ENCODE data around the gene AHNAK2. TPM values are rescaled to one million over a fixed set of nuclear protein-coding genes. Genes with fewer than 3 reads are reported as not detected.
"Not testable (repeated sequence)": the region's sequence is repeated elsewhere in the genome, so short reads cannot be mapped to it uniquely, and the experiment has no call there.

Gene AHNAK2
- total and polyA plus RNA-seq, 2 experiments from 2014 or later: 17.8 to 78.0 TPM

DNA sequence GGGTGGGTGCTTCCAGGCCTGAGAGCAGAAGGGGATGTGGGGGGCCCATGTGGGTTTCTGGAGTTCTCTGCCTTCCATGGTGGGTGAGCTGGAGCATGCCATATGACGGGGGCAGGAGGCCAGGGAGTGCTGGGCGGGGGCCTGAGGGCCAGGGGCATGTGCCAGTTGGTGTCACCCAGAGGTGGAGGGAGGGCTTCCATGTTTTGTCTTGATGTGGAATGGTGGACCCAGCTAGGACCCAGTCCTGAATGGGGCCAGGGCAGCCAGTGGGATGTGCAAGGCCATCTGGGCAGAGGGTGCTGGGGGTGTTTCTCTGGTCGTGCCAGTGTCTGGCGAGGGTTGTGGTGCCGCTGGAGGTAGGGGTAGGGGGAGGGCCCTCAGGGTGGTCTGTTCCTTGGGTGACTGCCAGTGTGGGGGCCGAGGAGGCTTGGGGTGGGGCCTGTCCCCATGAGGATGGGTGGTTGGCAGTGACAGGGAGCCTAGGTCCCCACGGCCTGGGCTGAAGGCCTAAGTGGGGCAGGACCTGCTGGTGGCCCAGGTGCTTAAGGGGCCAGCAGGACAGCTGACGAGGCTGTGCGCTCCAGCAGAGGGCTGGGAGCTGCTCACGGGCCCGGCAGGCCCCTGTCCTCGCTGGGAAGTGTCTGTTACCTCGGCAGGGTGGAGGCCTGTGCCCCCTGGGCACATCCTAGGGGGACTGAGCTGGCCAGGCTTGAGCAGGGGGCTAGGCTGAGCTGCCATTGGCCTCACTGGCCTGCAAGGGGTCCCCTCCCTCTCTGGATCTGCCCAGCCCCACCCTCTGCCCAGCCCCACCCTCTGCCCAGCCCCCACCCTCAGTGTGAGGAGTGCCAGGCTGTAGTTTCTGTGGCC, 86.3 kb downstream of the AHNAK2 start:
- TF ChIP-seq, protein P1, sequence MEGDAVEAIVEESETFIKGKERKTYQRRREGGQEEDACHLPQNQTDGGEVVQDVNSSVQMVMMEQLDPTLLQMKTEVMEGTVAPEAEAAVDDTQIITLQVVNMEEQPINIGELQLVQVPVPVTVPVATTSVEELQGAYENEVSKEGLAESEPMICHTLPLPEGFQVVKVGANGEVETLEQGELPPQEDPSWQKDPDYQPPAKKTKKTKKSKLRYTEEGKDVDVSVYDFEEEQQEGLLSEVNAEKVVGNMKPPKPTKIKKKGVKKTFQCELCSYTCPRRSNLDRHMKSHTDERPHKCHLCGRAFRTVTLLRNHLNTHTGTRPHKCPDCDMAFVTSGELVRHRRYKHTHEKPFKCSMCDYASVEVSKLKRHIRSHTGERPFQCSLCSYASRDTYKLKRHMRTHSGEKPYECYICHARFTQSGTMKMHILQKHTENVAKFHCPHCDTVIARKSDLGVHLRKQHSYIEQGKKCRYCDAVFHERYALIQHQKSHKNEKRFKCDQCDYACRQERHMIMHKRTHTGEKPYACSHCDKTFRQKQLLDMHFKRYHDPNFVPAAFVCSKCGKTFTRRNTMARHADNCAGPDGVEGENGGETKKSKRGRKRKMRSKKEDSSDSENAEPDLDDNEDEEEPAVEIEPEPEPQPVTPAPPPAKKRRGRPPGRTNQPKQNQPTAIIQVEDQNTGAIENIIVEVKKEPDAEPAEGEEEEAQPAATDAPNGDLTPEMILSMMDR (IDR thresholded peaks at IDR 0.05; ENCODE audit: low read depth, low read length): no peak
- Histone ChIP-seq H3K27ac (no peak overlapping the region), H3K4me3 (no peak overlapping the region), H3K4me1 (ENCODE audit: low read depth) (peaks cover 11% of the 10 kb centered on the region), H3K27me3 (no peaks in the 10 kb centered on the region), H3K36me3 (peaks cover 4% of the 10 kb centered on the region), H3K9me3 (ENCODE audit: low read depth) (no peaks in the 10 kb centered on the region)
- no peak for DNase-seq (ENCODE audit: low read depth in 1 of 2, low spot score in 1 of 2)

DNA sequence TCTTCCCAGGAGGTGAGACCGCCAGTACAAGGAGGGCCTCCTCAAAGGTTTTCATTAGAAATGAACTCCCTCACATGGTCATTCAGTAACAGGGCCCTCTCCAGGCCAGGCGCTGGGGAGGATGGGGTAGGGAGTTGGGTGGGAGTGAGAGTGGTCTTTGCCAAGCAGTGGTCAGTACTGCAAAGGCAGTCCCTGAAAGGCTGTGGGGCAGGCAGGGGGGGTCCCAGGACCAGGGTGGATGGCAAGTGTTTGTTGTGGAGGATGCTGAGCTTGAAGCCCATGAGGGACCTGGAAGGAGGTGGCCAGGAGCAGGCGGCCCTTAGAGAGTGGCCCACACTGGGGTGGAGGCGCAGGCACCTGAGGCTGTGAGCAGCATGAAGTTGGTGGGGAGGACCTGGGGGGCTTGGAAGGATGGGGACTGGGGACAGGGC, 87.0 kb downstream of the AHNAK2 start:
- Histone ChIP-seq H3K36me3 (peaks cover 11% of the 10 kb centered on the region), H3K4me1 (ENCODE audit: low read depth) (peaks cover 11% of the 10 kb centered on the region), H3K27ac (no peak overlapping the region), H3K27me3 (no peaks in the 10 kb centered on the region), H3K4me3 (no peak overlapping the region), H3K9me3 (ENCODE audit: low read depth) (no peaks in the 10 kb centered on the region)
- TF ChIP-seq, protein P1 (IDR thresholded peaks at IDR 0.05; ENCODE audit: low read depth, low read length): no peak
- no peak for DNase-seq (ENCODE audit: low read depth in 1 of 2, low spot score in 1 of 2)

DNA sequence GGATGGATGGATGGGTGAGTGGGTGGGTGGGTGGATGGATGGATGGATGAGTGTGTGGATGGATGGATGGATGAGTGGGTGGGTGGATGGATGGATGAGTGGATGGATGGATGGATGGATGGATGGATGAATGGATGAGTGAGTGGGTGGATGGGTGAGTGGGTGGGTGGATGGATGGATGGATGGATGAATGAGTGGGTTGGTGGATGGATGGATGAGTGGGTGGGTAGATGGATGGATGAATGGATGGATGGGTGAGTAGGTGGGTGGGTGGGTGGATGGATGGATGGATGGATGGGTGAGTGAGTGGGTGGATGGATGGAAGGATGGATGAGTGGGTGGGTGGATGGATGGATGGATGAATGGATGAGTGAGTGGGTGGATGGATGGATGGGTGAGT, 87.9 kb downstream of the AHNAK2 start:
- not testable (repeated sequence) for H3K4me1 ChIP-seq (ENCODE audit: low read depth); DNase-seq (ENCODE audit: low read depth in 1 of 2, low spot score in 1 of 2)
- H3K36me3 ChIP-seq: peaks cover 15% of the 10 kb centered on the region

DNA sequence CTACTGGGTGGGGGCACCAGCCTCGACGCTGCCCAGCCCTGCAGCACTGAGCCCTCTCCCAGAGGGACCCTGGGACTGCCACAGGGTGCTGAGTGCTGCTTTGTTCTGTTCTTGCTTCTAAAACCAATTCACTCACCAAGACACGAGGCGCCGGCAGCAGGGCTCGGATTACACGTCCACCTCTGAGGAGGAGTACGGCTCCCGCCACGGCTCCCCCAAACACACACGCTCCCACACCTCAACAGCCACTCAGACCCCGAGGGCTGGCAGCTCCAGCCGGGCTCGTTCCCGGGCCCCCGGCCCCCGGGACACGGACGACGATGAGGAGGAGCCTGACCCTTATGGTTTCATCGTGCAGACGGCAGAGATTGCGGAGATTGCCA, 88.8 kb downstream of the AHNAK2 start:
- H3K4me1 ChIP-seq (ENCODE audit: low read depth): no peaks in the 10 kb centered on the region
- no peak overlapping the region for H3K4me3 ChIP-seq
- DNase-seq (ENCODE audit: low read depth in 1 of 2, low spot score in 1 of 2): no peak
- H3K9me3 ChIP-seq (ENCODE audit: low read depth): no peaks in the 10 kb centered on the region
- TF ChIP-seq, protein P1 (IDR thresholded peaks at IDR 0.05; ENCODE audit: low read depth, low read length): no peak
- no peak overlapping the region for H3K27ac ChIP-seq
- no peaks in the 10 kb centered on the region for H3K27me3 ChIP-seq
- H3K36me3 ChIP-seq: peaks cover 15% of the 10 kb centered on the region

More for the DNA sequence above, 87.9 kb downstream of the AHNAK2 start:
- not testable (repeated sequence) for H3K9me3 ChIP-seq (ENCODE audit: low read depth); H3K27ac ChIP-seq; H3K4me3 ChIP-seq; H3K27me3 ChIP-seq

DNA sequence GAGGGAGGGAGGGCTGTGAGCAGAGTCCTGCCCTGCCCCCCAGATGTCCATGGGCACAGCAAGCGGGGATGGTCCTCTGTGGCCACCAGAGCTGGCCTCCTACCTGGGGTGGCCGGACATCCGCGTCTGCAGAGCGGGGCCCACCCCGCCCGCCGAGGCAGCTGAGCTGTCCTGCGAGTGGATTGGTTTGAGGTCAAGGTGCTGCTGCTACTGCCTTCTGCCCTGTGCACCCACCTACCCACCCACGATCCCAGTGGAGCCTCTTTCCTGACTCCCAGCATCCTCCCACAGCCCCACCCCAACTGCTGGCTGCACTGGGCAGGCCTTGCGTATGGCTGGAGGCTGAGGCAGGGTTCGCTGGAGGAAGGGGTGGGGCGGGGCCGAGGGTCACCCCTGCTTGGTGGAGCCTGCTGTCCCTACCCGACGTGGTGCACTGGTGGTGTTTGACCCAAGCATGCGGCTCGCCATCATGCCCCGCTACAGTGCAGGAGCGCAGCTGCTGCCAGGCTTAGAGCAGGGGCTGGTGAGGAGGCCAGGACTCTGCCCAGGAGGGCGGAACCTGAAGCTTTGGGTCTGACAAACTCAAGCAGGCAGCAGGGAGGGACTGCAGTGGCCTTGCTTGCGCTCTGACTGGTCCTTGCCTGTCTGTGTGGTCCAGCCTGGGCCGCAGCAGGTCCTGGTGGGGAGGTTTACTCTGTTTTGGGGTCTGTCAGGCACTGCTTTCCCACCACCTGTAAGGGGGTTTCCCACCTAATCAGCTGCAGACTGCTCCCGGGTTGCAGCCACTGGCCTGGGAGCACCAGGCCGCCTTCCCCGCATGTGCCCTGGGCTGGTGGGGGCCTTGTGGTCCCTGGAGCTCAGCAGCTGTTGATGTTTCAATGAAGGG, 89.4 kb downstream of the AHNAK2 start:
- DNase-seq (ENCODE audit: low read depth in 1 of 2, low spot score in 1 of 2): no peak
- H3K9me3 ChIP-seq (ENCODE audit: low read depth): no peaks in the 10 kb centered on the region
- TF ChIP-seq, protein P1 (IDR thresholded peaks at IDR 0.05; ENCODE audit: low read depth, low read length): no peak
- H3K4me1 ChIP-seq (ENCODE audit: low read depth): no peaks in the 10 kb centered on the region
- H3K27ac ChIP-seq: no peak overlapping the region
- peaks cover 15% of the 10 kb centered on the region for H3K36me3 ChIP-seq
- H3K4me3 ChIP-seq: no peak overlapping the region
- no peaks in the 10 kb centered on the region for H3K27me3 ChIP-seq

Data from cardiac muscle cell (in vitro differentiated cells and primary cell).